ENCODE results near the gene PPP2R2C. TPM values are rescaled to one million over a fixed set of nuclear protein-coding genes. Genes with fewer than 3 reads are reported as not detected.

PPP2R2C gene
- total and polyA plus RNA-seq, 2 of the 4 experiments (the other 2 are of a cell fraction) = 0.03 TPM; not detected in 1

DNA sequence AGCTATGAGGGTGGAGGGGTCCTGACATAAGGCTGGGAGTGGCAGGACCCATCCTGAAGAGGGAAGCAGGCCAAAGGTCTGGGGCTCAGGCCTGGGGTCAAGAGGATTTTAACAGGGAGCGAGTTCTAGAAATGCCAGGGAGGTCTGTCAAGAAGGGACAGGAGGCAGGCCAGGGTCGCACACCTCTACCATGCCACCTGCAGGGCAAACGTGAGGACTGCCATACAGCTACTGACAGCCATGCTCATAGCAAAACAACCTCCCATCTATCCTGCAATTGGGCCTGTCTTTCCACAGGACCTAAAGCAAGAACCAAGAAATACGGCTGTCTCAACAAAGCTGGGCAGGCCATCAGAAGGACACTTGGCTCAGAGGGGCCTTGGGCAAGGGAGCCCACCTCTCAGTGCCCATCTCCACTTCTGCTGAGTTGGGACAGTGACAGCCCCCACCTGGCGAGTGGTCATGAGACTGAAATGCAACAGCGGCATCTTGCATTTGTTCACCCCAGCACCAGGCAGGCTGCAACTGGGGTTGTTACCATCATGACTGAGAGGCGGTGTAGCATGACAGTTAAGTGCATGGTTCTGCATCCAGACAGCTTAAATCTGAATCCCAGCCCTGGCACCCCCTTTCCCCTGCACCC, 110.0 kb downstream of the PPP2R2C start:
- no peak overlapping the region for H4K91ac ChIP-seq (ENCODE audit: insufficient read depth, low read depth, low read length)
- no peak overlapping the region for H2AFZ ChIP-seq (replicated peaks; ENCODE audit: low read length, poor library complexity)
- H2AK5ac ChIP-seq (ENCODE audit: low read depth, low read length) = no peak overlapping the region
- H2BK5ac ChIP-seq (ENCODE audit: low read depth, low read length, poor library complexity, severe bottlenecking) = no peak overlapping the region
- no peaks in the 10 kb centered on the region for H3K36me3 ChIP-seq (ENCODE audit: control insufficient read depth, insufficient read depth, low read length)
- ATAC-seq (ENCODE audit: low read depth) = no peak
- no peak overlapping the region for H3K4me3 ChIP-seq (ENCODE audit: insufficient read depth, low read depth, low read length)
- intact Hi-C loops (cut with micrococcal nuclease) (no loop called here), in situ Hi-C loops (cut with MboI; ENCODE audit: low sequenced_read_pairs) (no loop called here), dilution Hi-C loops (cut with HindIII; ENCODE audit: low sequenced_read_pairs, unreplicated experiment) (no loop called here)
- ChIA-PET CTCF (no interaction called here), POLR2A (ENCODE audit: unreplicated experiment) (no interaction called here)
- no peak overlapping the region for H4K5ac ChIP-seq (ENCODE audit: low read depth, low read length)
- H3K9ac ChIP-seq (ENCODE audit: low read depth, low read length) = no peak overlapping the region
- H3K56ac ChIP-seq (ENCODE audit: extremely low read depth, insufficient read depth, low read length) = no peak overlapping the region
- H3K27ac ChIP-seq (ENCODE audit: insufficient read depth, low read length) = no peak overlapping the region
- H3K18ac ChIP-seq (ENCODE audit: low read depth, low read length) = no peak overlapping the region
- H3K79me1 ChIP-seq (ENCODE audit: low read depth in 1 of 2, low read length in 2 of 2) = no peaks in the 10 kb centered on the region
- no peaks in the 10 kb centered on the region for H4K20me1 ChIP-seq (ENCODE audit: insufficient read depth, low read length)
- H3K27me3 ChIP-seq (ENCODE audit: control insufficient read depth, insufficient read depth, low read length) = peaks cover 8% of the 10 kb centered on the region
- WGBS, 2 experiments (ENCODE audit: extremely low coverage in 2 of 2, insufficient read length in 1 of 2) = 67% methylated on average over 2 of the region's 7 CpGs; no CpG with 5 or more reads in 1 of the 2 experiments
- H3K4me2 ChIP-seq (ENCODE audit: low read depth, low read length) = no peak overlapping the region
- H4K8ac ChIP-seq (ENCODE audit: low read depth in 2 of 2, low read length in 2 of 2) = no peak overlapping the region
- H3K9me1 ChIP-seq (ENCODE audit: insufficient read depth, low read length) = no peaks in the 10 kb centered on the region
- no peak overlapping the region for H2BK120ac ChIP-seq (ENCODE audit: low read depth, low read length)
- no peak overlapping the region for H3K14ac ChIP-seq (replicated peaks; ENCODE audit: low read depth, low read length)
- no peak overlapping the region for H3K23ac ChIP-seq (ENCODE audit: low read depth, low read length)
- H3K4ac ChIP-seq (ENCODE audit: low read depth, low read length) = no peak overlapping the region
- no peaks in the 10 kb centered on the region for H3K4me1 ChIP-seq (ENCODE audit: control insufficient read depth, insufficient read depth, low read length)
- no peaks in the 10 kb centered on the region for H3K9me3 ChIP-seq (ENCODE audit: control insufficient read depth, insufficient read depth, low read length)
- H2AK9ac ChIP-seq (replicated peaks; ENCODE audit: low read depth, low read length, poor library complexity) = no peak overlapping the region
- TF ChIP-seq, protein P1, sequence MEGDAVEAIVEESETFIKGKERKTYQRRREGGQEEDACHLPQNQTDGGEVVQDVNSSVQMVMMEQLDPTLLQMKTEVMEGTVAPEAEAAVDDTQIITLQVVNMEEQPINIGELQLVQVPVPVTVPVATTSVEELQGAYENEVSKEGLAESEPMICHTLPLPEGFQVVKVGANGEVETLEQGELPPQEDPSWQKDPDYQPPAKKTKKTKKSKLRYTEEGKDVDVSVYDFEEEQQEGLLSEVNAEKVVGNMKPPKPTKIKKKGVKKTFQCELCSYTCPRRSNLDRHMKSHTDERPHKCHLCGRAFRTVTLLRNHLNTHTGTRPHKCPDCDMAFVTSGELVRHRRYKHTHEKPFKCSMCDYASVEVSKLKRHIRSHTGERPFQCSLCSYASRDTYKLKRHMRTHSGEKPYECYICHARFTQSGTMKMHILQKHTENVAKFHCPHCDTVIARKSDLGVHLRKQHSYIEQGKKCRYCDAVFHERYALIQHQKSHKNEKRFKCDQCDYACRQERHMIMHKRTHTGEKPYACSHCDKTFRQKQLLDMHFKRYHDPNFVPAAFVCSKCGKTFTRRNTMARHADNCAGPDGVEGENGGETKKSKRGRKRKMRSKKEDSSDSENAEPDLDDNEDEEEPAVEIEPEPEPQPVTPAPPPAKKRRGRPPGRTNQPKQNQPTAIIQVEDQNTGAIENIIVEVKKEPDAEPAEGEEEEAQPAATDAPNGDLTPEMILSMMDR (conservative IDR thresholded peaks at IDR 0.05; ENCODE audit: low read depth, low read length) = no peak
- TF ChIP-seq NFE2L2 (IDR thresholded peaks at IDR 0.05; ENCODE audit: low read depth, low read length) = no peak
- TF ChIP-seq RCOR1 (IDR thresholded peaks at IDR 0.05; ENCODE audit: insufficient replicate concordance, low read length) = no peak
- no peak for TF ChIP-seq CHD1 (IDR thresholded peaks at IDR 0.05; ENCODE audit: low read depth, low read length)
- H2BK20ac ChIP-seq (ENCODE audit: low read depth, low read length) = no peak overlapping the region
- H2BK15ac ChIP-seq (ENCODE audit: low read depth, low read length) = no peak overlapping the region
- no TSS peak for BruUV-seq (replicated peaks)
- no peak for DNase-seq

Measured in IMR-90 (cell line).